CD4-positive, alpha-beta T cell treated with Interleukin-1 beta for 1 hour (primary cell): ENCODE results near the gene SKA2.
"Not testable (repeated sequence)": the region's sequence is repeated elsewhere in the genome, so short reads cannot be mapped to it uniquely, and the experiment has no call there.

Experiments used
- DNase-seq, 2 donors: peaks; one replicate each; pipeline ENCODE4 v3.0.0-alpha.2; 2020 to 2022

The SKA2 gene

DNA sequence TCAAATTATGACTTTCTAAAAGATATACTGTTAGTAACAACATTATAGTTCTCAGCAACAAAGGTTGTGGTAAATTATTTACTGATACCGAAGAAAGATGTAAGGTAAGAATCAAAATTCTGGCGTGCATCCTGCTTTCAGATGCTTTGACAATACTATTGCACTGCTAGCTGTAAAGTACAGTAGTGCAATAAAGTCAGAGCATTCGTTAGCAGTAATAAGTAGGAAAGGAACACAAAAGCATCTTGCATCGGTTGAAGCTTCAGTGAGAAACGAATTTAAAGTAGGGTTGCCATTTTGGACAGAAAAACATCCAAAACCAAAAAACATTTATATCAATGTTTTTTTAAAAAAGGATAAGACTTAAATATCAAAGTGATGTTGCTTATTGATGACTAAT, 4.0 kb downstream of the SKA2 start:
- no peak for DNase-seq

DNA sequence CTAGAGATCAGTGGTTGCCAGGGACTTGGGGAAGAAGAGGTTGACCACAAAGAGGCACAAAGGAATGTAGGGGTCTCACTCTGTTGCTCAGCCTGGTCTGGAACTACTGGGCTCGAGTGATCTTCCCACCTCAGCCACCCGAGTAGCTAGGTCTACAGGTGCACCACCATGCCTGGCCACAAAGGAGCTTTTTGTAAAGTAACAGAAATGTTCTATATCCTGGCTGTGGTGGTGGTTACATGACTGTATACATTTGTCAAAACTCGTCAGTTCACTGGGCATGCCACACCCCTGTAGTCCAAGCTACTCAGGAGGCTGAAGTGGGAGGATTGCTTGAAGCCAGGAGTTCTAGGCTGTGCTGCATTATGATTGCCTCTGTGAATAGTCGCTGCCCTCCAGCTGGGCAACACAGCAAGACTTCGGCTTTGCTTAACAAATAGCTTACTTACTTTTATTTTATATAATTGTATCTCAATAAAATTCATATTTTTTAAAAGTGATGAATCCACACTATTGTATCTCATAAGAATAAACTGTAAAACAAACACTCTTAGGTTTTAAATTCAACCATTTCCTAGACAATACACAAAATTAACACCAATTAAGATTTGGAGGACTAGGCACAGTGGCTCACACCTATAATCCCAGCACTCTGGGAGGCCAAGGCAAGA, 5.0 kb downstream of the SKA2 start:
- DNase-seq: no peak

DNA sequence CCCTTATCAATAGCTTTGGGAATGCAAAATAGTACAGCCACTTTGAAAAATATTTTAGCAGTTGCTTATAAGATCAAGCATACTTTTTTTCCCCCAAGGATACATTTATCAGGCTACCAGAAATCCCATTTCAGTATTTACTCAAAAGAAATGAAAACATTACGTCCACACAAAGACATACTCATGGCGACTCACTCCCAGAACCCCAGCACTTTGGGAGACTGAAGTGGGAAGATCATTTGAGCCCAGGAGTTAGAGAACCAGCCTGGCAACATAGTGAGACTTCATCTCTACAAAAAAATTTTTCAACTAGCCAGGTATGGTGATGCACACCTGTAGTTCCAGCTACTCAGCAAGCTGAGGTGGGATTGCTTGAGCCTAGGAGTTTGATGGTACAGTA, 5.9 kb downstream of the SKA2 start:
- no peak for DNase-seq

DNA sequence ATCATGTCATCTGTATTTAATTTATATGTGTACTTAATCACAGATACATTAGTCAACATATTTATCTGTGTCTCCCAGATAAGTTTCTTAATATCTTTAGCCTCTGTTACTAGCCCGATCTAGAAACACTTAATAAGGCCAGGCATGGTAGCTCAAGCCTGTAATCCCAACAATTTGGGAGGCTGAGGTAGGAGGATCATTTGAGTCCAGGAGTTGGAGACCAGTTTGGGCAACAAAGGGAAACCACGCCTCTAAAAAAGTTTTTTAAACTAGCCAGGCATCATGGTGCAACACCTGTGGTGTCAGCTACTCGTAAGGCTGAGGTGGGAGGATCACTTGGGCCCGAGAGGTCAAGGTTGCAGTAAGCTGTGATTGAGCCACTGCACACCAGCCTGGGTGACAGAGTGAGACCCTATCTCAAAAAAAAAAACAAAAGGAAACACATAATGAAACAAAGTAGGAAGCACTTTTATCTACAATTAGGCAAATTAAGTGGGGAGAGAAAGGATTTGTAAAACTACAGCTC, 9.4 kb downstream of the SKA2 start:
- no peak for DNase-seq

DNA sequence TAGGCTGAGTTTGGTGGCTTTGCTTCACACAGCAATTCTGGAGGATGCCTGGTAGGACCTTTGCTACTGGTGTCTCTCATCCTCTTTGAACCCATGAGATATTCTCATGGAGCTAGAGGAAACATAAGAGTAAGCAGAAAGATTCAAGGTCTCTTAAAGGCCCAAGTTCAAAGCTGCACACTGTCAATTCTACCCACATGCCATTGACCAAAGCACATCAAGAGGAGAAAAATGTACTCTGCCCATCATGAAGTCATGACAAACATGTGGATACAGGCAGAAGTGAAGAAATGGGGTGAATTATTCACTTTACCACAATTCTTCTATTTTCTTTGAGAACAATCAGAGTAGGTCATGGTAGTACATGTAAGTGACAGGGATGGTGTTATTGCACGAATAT, 13.1 kb downstream of the SKA2 start:
- no peak for DNase-seq

DNA sequence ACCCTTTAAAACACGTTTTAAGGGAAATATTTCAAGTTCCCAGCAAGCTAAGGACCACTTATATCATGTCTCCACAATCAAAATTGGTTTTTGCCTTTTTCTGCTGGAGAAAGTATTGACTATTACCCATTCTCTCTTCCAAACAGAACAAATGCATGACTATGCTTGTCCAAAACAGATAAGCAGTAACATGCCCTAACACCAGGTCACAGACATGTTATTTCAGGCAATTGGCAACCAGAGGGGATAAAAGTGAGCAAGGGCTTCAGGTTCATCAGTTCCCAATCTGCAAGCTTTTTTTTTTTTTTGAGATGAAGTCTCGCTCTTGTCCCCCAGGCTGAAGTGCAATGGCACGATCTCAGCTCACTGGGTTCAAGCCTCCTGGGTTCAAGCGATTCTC, 15.0 kb downstream of the SKA2 start:
- DNase-seq: no peak

DNA sequence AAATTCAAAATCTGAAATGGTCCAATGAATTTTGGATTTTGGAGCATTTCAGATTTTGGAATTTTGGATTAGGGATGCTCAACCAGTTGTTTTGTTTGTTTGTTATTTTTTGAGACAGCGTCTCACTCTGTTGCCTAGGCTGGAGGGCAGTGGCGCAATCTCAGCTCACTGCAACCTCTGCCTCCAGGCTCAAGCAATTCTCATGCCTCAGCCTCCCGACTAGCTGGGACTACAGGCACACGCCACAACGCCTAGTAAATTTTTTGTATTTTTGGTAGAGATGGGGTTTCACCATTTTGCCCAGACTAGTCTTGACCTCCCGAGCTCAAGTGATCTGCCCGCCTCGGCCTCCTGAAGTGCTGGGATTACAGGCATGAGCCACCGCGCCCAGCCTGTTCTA, 16.6 kb downstream of the SKA2 start:
- not testable (repeated sequence) for DNase-seq

DNA sequence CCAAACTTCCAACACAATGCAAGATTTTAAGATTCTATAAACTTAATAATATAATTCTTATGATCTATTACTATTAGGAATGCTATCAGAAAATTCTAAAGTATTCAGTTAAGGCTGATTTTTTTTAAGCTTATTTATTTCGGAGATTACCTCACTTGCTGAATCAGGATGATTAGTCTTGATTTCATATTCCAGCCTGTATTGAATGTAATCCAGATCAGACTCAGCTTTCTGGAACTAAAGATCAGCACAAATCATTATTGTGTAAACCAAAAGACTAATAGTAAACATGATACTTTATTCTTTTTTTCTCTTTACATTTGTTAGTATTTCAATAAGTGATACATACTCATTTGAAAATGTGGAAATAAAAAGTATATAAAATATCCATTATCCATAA, 23.9 kb downstream of the SKA2 start:
- DNase-seq: no peak

DNA sequence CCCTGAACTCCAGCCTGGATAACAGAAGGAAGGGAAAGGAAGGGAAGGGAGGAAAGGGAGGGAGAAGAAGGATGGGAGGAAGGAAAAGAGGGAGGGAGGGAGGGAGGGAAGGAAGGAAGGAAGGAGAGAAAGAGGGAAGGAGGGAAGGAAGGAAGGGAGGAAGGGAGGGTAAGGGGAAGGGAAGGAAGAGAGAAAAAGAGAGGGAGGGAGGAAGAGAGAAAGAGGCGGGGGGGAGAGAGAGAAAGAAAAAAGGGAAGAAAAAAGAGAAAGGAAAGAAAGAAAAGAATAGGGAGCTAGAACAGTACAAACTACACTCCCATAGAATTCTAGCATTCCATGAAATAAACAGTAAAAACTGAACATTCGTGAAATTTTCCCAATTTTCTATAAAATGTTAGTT, 25.2 kb downstream of the SKA2 start:
- no peak for DNase-seq

DNA sequence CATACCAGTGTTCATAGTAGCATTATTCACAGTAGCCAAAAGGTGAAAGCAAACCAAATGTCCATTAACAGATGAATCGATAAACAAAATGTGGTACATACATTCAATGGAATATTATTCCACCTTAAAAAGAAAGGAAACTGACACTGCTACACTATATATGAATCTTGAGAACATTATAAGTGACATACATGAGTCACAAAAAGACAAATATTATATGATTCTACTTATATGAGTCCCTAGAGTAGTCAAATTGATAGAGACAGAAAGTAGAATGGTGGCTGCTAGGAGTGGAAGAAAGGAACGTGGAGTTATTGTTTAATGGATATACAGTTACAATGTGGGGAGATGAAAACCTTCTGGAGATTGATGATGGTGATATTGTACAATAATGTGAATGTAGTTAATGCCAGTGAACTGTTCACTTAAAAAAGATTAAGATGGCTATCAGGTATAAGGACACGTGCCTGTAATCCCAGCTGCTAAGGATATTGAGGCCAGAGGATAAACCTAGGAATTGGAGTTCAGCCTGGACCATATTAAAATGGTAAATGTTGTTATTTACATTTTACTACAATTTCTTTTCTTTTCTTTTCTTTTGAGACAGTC, 28.1 kb downstream of the SKA2 start:
- no peak for DNase-seq

DNA sequence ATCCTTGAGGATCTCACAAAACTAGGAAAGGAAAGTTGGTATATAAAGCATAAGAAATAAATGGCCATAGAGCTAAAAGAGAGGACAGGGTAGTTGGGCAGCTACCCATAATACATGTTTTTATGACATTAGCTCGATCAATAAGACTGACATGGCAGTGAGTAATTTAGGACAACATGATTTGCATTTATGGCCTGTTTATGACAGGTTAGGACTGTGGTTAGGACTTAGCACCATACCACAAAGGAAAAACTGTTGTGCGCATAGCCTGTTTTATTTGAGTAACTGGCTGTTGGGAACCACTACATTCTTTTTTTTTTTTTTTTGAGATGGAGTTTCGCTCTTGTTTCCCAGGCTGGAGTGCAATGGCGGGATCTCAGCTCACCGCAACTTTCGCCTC, 30.3 kb downstream of the SKA2 start:
- DNase-seq: no peak

DNA sequence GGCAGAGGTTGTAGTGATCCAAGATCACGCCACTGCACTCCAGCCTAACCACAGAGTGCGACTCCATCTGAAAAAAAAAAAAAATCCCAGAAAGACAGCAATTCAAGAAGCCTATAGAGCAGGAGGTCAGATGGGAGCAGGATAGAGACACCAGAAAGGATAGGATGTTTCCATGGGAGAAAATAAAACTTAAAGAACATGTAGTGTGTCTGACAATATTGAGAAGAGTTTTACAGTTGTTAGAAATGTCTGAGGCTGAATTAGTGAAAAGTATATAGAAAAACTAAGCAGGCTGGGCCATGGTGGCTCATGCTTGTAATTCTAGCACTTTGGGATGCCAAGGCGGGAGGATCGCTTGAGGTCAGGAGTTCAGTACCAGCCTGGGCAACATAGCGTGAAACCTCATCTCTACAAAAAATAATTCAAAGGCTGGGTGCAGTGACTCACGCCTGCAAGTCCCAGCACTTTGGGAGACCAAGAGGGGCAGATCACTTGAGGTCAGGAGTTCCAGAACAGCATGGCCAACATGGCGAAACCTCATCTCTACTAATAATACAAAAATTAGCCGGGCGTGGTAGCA, 33.0 kb downstream of the SKA2 start:
- DNase-seq: no peak

DNA sequence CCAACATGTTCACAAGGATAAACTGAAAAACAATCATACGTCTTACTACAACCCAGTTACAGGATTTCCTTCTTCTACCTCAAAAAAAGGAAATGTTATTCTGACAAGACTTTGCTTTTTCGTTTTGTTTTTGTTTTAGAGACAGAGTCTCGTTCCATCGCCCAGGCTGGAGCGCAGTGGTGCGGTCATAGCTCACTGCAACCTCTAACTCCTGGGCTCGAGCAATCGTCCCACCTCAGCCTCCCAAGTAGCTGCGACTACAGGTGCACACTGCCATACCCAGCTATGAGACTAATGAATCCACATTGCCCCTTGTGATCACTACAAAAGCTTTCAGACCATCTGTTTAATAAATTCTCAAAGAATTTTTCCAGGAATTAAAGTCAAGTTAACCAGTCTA, 39.5 kb downstream of the SKA2 start:
- no peak for DNase-seq

DNA sequence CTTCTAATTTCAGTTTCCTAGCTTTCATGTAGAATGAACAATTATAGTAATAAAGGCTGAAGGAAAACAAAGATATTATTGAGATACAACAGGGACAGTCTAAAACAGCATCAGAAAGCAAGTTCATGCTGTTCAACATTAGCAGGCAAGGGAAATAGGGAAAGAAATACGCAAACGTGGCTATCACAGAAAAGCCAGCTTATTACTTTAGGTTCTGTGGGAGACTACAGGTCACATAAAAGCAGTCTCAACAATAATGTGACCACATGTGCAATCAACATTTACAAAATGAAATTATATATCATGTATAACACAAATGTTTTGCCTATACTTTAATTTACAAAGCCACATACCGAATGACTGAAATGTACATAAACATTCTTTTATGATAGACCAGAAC, 43.4 kb downstream of the SKA2 start:
- no peak for DNase-seq

DNA sequence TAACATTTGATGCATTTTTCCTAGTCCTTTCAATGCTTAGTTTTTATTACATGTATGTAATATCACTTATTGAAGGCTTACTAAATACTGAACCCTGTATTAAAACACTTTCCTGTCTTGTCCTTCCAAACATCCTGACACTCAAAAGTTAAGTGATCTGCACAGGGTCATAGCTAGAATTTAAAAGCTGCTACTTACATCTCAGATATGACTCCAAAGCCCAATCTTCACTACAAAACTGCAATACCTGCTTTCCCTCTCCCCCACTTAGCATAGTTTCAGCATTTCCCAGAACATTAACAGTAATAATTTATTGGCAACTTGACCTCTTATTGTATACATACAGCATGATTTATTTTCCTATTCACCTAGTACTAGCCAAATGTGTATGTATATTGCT, 44.0 kb downstream of the SKA2 start:
- no peak for DNase-seq

DNA sequence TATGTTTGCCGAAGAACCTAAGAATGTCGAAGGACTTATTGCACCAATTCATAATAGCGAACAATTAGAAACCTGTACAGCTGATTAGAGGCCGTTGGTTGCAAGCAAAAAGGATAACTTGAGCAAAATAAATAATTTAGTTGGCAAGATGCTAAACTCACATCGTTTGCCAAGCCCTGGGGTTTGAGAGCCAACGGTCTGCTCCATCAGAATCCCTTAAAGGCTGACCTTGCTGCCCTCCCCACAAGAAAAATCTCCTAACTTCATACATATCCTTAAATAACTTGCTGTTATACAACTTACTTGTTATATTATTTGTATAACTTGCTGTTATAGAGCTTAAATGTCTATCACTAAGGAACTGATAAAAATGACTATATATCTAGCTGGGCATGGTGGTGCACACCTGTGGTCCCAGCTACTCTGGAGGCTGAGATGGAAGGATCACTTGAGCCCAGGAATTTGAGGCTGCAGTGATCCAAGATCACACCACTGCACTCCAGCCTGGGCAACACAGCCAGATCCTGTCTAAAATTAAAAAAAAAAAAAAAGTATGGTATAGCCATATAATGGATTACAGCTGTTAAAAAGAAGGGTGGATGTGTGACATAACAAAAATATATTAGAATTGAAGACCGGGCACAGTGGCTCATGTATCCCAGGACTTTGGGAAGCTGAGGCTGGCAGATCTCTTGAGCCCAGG, 46.4 kb downstream of the SKA2 start:
- no peak for DNase-seq

DNA sequence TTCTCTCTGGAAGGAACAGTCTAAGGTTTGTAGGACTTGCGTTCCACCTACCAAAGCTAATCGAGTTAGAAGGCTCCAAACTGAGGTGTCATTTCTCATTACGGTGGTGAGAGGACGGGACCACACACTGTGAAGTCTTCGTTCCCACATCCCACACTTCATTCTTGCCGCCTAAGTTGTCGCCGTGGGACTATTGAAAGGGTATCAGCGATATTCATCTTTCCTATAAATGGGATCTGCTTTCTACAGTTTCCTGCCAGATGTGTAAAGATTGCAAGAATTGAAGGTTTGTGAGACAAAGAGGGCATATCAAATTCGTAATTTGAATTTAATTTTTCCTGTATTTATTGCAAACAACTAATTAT, 47.7 kb downstream of the SKA2 start:
- no peak for DNase-seq

DNA sequence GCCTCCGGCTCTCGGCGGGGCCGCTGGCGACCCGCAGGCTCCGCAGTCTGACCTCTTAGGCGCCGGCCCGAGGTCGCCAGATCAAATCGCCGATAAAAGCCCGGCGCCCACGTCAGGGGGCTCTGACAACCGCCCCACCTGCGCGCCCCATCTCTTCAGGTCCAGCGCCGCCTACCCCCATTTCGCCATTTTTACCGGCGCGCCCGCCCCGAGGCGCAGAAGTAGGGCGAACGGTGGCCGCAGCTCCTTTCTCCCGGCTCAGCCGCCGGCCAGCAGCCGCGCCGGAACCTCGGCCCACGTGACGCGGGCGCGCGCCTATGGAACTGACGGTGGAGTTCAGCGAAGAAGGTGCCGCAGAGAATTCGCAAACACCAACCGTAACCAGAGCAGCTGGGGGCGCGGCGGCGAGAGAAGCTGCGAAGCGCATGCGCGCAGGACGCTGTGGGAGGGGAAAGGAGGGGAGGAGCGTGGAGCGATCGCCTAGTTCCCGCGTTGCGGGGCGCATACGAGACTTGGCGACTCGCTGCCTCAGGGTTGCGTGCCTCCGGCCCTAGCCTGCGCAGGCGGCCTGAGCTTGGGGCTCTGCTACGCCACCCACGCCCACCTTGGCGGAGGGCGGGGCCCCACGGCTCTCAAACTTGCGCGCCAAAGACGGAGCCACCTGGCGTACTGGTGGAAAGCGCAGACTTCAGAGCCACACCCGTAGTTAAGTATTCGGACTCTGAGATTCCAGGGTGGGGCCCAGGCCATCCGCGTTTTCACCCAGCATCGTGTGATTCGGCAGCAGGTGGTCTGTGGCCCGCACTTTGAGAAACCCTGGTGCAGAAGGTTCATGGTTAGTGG, 48.3 kb downstream of the SKA2 start, which contains the start of gene TRIM37:
TSS of gene TRIM37 (minus strand) at position 418 of the 843 bp plus-strand sequence. CDS start 419 bp downstream, outside the sequence.
- DNase-seq: peak; percentile 99

DNA sequence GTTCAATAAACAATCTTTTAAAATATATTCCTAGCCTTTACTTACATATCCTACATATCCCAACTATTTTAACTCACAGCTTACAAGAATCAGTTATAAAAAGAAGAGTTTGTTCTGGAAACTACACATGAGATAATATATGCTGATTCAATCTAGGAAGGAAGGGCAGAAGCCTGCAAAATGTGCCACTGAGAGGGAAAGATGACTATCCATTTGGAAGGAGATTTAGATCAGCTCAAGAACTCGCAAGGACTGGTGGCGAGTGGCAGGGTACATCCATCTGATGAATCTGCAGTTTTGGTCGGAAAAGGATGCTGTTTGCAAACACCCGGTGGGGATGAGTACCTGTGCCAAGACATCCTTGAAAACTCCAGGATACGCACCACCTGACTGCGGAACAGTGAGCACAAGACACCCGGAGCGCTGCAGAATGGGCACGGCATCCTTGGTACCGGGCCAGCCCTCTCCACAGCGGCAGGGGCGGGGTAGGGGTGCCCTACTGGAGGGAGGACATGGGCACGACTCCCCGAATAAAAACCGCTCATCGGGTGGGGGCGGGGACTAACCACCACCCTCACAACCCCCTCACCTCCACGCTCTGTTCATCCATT, 49.0 kb downstream of the SKA2 start:
- peak; percentile 75 to 76 for DNase-seq

DNA sequence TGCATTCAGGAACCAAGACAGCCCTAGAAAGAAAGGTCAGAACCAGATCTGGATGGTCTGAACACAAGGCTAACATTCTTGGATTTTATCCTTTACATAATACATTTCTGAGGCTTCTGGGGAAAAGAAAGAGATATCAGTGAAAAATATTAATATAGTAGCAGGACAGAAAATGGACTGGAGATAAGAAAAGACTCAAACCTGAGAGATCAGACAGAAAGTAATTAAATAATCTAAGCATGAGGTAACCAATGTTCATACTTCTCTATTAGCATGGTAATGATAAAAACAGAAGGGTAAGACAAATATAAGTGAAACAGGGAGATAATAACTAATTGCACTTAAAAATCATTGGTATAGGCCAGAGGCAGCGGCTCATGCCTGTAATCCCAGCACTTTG, 53.8 kb downstream of the SKA2 start:
- DNase-seq: no peak

DNA sequence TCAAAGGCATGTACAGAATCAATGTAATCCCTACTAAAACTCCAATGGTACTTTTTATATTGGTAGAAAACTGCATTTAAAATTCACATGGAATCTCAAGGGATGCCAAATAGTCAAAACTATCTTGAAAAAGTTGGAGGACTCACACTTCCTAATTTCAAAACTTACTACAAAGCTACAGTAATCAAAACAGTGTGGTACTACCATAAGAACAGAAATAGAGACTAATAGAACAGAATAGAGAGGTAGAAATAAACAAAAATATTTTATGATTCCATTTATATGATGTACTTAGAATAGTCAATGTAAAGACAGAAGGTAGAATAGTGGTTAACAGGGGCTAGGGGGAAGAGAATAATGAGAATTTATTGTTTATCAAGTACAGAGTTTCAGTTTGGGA, 57.1 kb downstream of the SKA2 start:
- no peak for DNase-seq

DNA sequence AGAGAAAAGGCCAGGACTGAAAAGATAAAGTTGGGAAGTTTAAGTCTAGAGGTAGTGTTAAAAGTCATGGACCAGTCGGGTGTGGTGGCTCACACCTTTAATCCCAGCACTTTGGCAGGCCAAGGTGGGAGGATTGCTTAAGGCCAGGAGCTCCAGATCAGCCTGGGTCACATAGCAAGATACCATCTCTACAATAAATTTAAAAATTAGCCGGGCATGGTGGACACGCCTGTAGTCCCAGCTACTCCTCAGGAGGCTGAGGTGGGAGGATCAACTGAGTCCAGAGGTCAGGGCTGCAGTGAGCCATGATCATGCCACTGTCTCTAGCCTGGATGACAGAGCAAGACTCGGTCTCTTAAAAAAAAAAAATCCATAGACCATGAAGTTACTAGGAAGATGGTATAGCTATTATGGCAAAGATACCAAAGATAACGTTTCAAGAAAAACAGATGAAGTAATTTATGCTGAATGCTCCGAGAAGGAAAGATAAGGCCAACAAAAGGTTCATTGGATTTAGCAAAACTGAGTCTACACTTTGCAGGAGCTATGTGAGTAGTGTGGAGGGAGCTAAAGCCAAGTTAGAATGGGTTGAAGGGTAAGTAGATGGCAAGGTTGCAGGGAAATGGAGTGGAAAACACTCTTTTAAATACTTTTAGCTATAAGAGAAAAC, 60.0 kb downstream of the SKA2 start:
- DNase-seq: no peak
